Stimulated activated CD4-positive, alpha-beta T cell treated with anti-CD3 and anti-CD28 coated beads, Interleukin-15, amount 100 ng/mL, for 48 hours (primary cell): Measurements from ENCODE around the gene APOBEC3F.

Experiments used
- DNase-seq, 2 donors: peaks; one replicate each; pipeline ENCODE4 v3.0.0-alpha.2; 2020; ENCODE audit warnings: low read depth in 2 of 2

APOBEC3F gene

GRCh38 chr22:39092111-39092862 is 51.6 kb downstream of the APOBEC3F start:
- no peak for DNase-seq

GRCh38 chr22:39094717-39095389 is 54.2 kb downstream of the APOBEC3F start:
- no peak for DNase-seq

GRCh38 chr22:39095971-39096370 is 55.3 kb downstream of the APOBEC3F start:
- DNase-seq = no peak

- DNase-seq = no peak
These were observed 56.7 kb downstream of the APOBEC3F start, which contains the start of gene APOBEC3H for GRCh38 chr22:39097098-39098020. TSS of gene APOBEC3H (plus strand) at chr22:39097244. CDS start at chr22:39100279, 3,035 bp downstream.

GRCh38 chr22:39098026-39098425 is 57.4 kb downstream of the APOBEC3F start:
- no peak for DNase-seq

- no peak for DNase-seq
These were observed 57.9 kb downstream of the APOBEC3F start for GRCh38 chr22:39098576-39098975.

GRCh38 chr22:39101226-39101625 is 60.6 kb downstream of the APOBEC3F start:
- DNase-seq = no peak

GRCh38 chr22:39103431-39103830 is 62.8 kb downstream of the APOBEC3F start:
- DNase-seq = no peak
